Measurements from ENCODE around the gene NDUFS8.
"Not testable (repeated sequence)": the region's sequence is repeated elsewhere in the genome, so short reads cannot be mapped to it uniquely, and the experiment has no call there.

GRCh38 chr11:67991347-67992121 is 38.9 kb upstream of the NDUFS8 start:
- TF ChIP-seq CTCF, POLR2A, POLR2AphosphoS5 (IDR thresholded peaks at IDR 0.05): not testable (repeated sequence)
